ENCODE data around the gene RFX4.

Gene RFX4

DNA sequence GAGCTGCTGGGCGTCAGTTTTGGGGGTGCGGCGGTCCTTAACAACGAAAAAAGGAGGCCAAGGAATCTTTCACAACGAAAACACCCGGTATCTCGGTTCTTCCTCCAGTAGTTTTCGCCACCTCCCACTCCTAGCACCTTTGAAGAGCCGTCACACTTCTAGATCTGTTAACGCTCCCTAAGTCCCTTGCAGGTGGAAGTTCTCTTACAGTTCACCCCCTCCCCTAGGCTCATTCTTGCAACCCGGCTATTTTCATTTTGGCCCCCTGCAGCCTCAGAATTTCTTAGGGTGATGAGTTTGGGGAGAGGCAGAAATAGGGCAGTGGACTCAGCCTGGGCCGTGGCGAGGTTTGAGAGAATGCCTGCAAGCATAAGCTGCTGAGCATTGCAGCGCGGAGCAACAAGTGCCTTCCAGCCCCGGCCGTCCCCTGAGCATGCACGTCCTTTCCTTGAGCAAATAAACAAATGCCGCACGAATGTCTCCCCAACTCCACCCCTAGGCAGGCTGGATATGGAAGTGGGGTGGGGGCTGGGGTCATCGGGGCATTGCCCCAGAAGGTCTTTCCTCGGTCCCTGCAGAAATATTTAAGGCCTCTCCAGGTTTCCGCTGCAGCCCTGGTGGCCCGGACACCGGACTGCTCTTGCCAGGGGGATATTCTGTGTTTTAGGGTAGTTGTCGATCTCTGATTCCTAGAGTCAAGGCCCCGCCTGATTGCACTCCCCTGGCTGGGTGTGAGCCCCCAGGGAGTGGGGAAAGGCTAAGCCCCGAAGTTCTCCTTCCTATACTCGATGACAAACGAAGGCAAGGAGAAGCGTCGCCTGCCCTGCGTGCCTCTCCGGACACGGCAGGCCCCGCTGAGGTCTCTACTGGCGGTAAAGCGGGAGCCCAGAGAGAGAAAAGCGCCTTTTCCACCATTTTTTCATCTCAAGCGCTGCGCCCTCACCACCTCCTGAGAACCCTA, 1.6 kb downstream of the RFX4 start:
- Histone ChIP-seq H2BK120ac (ENCODE audit: insufficient read depth, low read length, poor library complexity) (no peak overlapping the region), H3K4me2 (ENCODE audit: low read length) (no peak overlapping the region), H4K8ac (ENCODE audit: low read depth, low read length) (no peak overlapping the region), H3K23ac (ENCODE audit: low read length) (no peak overlapping the region), H4K91ac (ENCODE audit: low read depth, low read length) (no peak overlapping the region), H2AK5ac (ENCODE audit: low read length) (no peak overlapping the region), H4K12ac (ENCODE audit: low read depth, low read length) (no peak overlapping the region), H2BK5ac (ENCODE audit: low read depth, low read length, poor library complexity) (no peak overlapping the region), H3K79me2 (ENCODE audit: control insufficient read depth, insufficient read depth, low read length, poor library complexity) (no peaks in the 10 kb centered on the region), H2BK12ac (ENCODE audit: low read length) (no peak overlapping the region), H3K18ac (ENCODE audit: low read length) (no peak overlapping the region), H3K79me1 (ENCODE audit: low read length) (no peaks in the 10 kb centered on the region), H3K9me3 (ENCODE audit: insufficient read depth, low read depth, low read length) (peaks cover 12% of the 10 kb centered on the region), H3K14ac (ENCODE audit: low read length) (no peak overlapping the region), H3K36me3 (ENCODE audit: control insufficient read depth in 1 of 2, insufficient read depth in 2 of 2, low read length in 2 of 2) (no peaks in the 10 kb centered on the region), H3K4me3 (ENCODE audit: low read depth, low read length) (no peak overlapping the region), H3K27me3 (ENCODE audit: insufficient read depth, low read length) (peaks cover 91% of the 10 kb centered on the region), H3K4me1 (ENCODE audit: control insufficient read depth in 1 of 2, insufficient read depth in 2 of 2, low read length in 2 of 2) (peaks cover 12 to 17% of the 10 kb centered on the region in 2 experiments), H3K4ac (ENCODE audit: low read depth, low read length) (no peak overlapping the region), H2AFZ (ENCODE audit: insufficient read depth, low read length, poor library complexity) (no peak overlapping the region), H3K27ac (ENCODE audit: low read depth, low read length) (no peak overlapping the region), H3K9ac (ENCODE audit: low read length) (no peak overlapping the region)
- DNase-seq, result no peak
- no CpG with 5 or more reads among the region's 41 CpGs for WGBS (ENCODE audit: extremely low coverage, insufficient coverage, insufficient read length)

DNA sequence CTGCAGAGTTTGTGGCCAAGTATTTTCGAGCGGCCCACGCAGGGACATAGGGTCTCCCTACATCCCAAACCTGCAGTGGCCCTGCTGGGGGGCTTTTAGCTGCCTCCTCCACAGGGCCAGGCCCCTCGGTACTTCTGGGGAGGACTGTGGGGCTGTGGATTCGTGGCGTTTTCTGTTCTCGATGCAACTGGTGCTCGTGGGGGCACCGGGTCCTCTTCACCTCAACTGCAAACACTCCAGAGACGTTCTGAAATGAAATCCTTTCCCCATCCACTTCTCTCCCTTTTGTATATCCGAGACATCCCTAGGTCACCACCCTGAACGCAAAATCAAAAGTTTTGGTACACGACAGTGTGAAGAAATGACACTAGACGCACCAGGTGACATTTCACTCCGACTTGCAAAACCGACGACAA, 2.3 kb downstream of the RFX4 start:
- H3K9me3 ChIP-seq (ENCODE audit: insufficient read depth, low read depth, low read length), result peaks cover 12% of the 10 kb centered on the region
- no peaks in the 10 kb centered on the region for H3K79me1 ChIP-seq (ENCODE audit: low read length)
- H4K8ac ChIP-seq (ENCODE audit: low read depth, low read length), result no peak overlapping the region
- no peak overlapping the region for H2BK12ac ChIP-seq (ENCODE audit: low read length)
- H3K4me3 ChIP-seq (ENCODE audit: low read depth, low read length), result no peak overlapping the region
- H2BK120ac ChIP-seq (ENCODE audit: insufficient read depth, low read length, poor library complexity), result no peak overlapping the region
- no peak overlapping the region for H2BK5ac ChIP-seq (ENCODE audit: low read depth, low read length, poor library complexity)
- H4K12ac ChIP-seq (ENCODE audit: low read depth, low read length), result no peak overlapping the region
- no peak overlapping the region for H3K4me2 ChIP-seq (ENCODE audit: low read length)
- H3K4me1 ChIP-seq (ENCODE audit: control insufficient read depth in 1 of 2, insufficient read depth in 2 of 2, low read length in 2 of 2), result peaks cover 12 to 17% of the 10 kb centered on the region in 2 experiments
- no peak overlapping the region for H3K4ac ChIP-seq (ENCODE audit: low read depth, low read length)
- no peak overlapping the region for H3K18ac ChIP-seq (ENCODE audit: low read length)
- H3K79me2 ChIP-seq (ENCODE audit: control insufficient read depth, insufficient read depth, low read length, poor library complexity), result no peaks in the 10 kb centered on the region
- H3K23ac ChIP-seq (ENCODE audit: low read length), result peak overlapping the region; percentile 34
- no peak overlapping the region for H4K91ac ChIP-seq (ENCODE audit: low read depth, low read length)
- no peak overlapping the region for H3K27ac ChIP-seq (ENCODE audit: low read depth, low read length)
- no peak overlapping the region for H3K14ac ChIP-seq (ENCODE audit: low read length)
- no peak overlapping the region for H3K9ac ChIP-seq (ENCODE audit: low read length)
- H3K27me3 ChIP-seq (ENCODE audit: insufficient read depth, low read length), result peaks cover 88% of the 10 kb centered on the region
- WGBS (ENCODE audit: extremely low coverage, insufficient coverage, insufficient read length), result no CpG with 5 or more reads among the region's 17 CpGs
- no peak for DNase-seq
- no peak overlapping the region for H2AK5ac ChIP-seq (ENCODE audit: low read length)
- no peak overlapping the region for H2AFZ ChIP-seq (ENCODE audit: insufficient read depth, low read length, poor library complexity)
- H3K36me3 ChIP-seq (ENCODE audit: control insufficient read depth in 1 of 2, insufficient read depth in 2 of 2, low read length in 2 of 2), result no peaks in the 10 kb centered on the region

DNA sequence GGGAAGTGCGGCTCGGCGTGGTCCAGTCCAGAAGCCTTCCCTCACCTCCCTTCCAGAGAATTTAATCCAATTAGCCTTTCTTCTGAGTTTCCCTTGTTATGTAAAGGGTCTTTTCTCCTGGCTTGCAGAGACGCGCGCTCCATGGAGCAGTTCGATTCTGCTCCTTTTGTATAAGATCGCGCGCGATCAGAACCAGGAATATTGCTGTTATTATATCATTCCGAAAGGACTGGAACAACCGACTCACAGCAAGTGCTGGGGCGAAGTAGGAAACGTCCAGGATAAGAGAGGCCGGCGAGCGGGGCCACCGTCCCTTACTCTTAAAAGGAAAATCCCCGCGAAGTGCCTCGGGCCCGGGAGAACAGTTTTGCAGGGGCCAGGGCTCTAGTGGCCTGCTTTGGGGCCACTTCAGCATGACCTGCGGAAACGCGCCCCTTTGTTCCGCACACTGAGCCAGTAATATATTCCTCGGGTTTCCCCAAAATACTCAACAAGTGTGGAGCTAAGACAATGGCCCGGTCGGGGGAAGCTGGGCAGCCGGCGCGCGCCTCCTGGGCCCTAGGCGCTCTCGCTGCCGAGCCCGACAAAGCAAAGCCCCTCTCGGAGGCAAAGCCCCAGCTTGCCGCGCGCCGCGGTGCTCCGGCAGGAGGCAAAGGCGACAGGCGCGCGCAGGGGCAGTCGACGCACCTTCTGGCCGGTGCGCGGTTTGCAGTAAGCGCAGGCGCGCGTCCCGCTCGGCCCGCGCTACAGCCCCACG, 2.9 kb downstream of the RFX4 start:
- Histone ChIP-seq H3K23ac (ENCODE audit: low read length) (peak overlapping the region; percentile 34), H3K4me3 (ENCODE audit: low read depth, low read length) (peak overlapping the region; percentile 53), H3K4ac (ENCODE audit: low read depth, low read length) (no peak overlapping the region), H4K91ac (ENCODE audit: low read depth, low read length) (no peak overlapping the region), H3K14ac (ENCODE audit: low read length) (no peak overlapping the region), H2BK12ac (ENCODE audit: low read length) (no peak overlapping the region), H3K79me2 (ENCODE audit: control insufficient read depth, insufficient read depth, low read length, poor library complexity) (no peaks in the 10 kb centered on the region), H2AFZ (ENCODE audit: insufficient read depth, low read length, poor library complexity) (peak overlapping the region; percentile 45), H4K8ac (ENCODE audit: low read depth, low read length) (no peak overlapping the region), H3K27me3 (ENCODE audit: insufficient read depth, low read length) (peaks cover 82% of the 10 kb centered on the region), H2AK5ac (ENCODE audit: low read length) (no peak overlapping the region), H4K12ac (ENCODE audit: low read depth, low read length) (no peak overlapping the region), H2BK120ac (ENCODE audit: insufficient read depth, low read length, poor library complexity) (no peak overlapping the region), H3K9me3 (ENCODE audit: insufficient read depth, low read depth, low read length) (peaks cover 7% of the 10 kb centered on the region), H3K79me1 (ENCODE audit: low read length) (no peaks in the 10 kb centered on the region), H2BK5ac (ENCODE audit: low read depth, low read length, poor library complexity) (no peak overlapping the region), H3K18ac (ENCODE audit: low read length) (no peak overlapping the region), H3K9ac (ENCODE audit: low read length) (no peak overlapping the region), H3K27ac (ENCODE audit: low read depth, low read length) (no peak overlapping the region), H3K4me2 (ENCODE audit: low read length) (peak overlapping the region; percentile 63), H3K4me1 (ENCODE audit: control insufficient read depth in 1 of 2, insufficient read depth in 2 of 2, low read length in 2 of 2) (peaks cover 12 to 17% of the 10 kb centered on the region in 2 experiments), H3K36me3 (ENCODE audit: control insufficient read depth in 1 of 2, insufficient read depth in 2 of 2, low read length in 2 of 2) (no peaks in the 10 kb centered on the region)
- WGBS (ENCODE audit: extremely low coverage, insufficient coverage, insufficient read length), result no CpG with 5 or more reads among the region's 63 CpGs
- no peak for DNase-seq

DNA sequence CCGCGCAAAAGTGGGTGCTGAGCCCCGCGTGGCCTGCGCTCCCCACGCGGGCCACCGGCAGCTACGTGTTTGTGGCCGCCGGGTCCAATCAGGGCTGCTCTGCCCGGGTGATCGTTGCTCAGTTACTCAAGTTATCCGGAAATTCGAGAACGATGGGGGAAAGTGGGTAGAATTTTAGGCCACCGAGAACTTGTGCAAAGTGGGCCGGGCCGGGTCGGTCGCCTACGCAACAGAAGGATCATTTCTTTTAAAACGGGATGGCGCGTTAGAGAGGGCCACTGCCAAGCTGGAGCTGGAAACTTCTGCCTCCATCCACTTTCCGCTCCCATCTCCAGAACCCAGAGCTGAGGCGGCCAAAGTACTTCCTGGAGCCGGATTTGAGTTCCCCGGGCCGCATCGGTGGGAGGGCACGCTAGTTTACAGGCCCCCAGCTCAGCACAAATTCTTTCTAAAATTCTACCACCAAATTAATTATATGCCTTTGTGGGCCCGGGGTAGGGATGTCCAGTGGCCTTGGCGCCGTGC, 3.5 kb downstream of the RFX4 start:
- H3K27me3 ChIP-seq (ENCODE audit: insufficient read depth, low read length), result peaks cover 76% of the 10 kb centered on the region
- H3K79me2 ChIP-seq (ENCODE audit: control insufficient read depth, insufficient read depth, low read length, poor library complexity), result no peaks in the 10 kb centered on the region
- no peak overlapping the region for H3K9ac ChIP-seq (ENCODE audit: low read length)
- WGBS (ENCODE audit: extremely low coverage, insufficient coverage, insufficient read length), result no CpG with 5 or more reads among the region's 35 CpGs
- peaks cover 7% of the 10 kb centered on the region for H3K9me3 ChIP-seq (ENCODE audit: insufficient read depth, low read depth, low read length)
- H4K8ac ChIP-seq (ENCODE audit: low read depth, low read length), result no peak overlapping the region
- no peak for DNase-seq
- H3K27ac ChIP-seq (ENCODE audit: low read depth, low read length), result no peak overlapping the region
- H3K4me2 ChIP-seq (ENCODE audit: low read length), result peak overlapping the region; percentile 63
- no peak overlapping the region for H2BK12ac ChIP-seq (ENCODE audit: low read length)
- no peak overlapping the region for H4K91ac ChIP-seq (ENCODE audit: low read depth, low read length)
- no peak overlapping the region for H3K14ac ChIP-seq (ENCODE audit: low read length)
- H3K18ac ChIP-seq (ENCODE audit: low read length), result no peak overlapping the region
- H2BK5ac ChIP-seq (ENCODE audit: low read depth, low read length, poor library complexity), result no peak overlapping the region
- peak overlapping the region; percentile 53 for H3K4me3 ChIP-seq (ENCODE audit: low read depth, low read length)
- no peak overlapping the region for H3K4ac ChIP-seq (ENCODE audit: low read depth, low read length)
- no peak overlapping the region for H3K23ac ChIP-seq (ENCODE audit: low read length)
- no peaks in the 10 kb centered on the region for H3K79me1 ChIP-seq (ENCODE audit: low read length)
- peak overlapping the region; percentile 45 for H2AFZ ChIP-seq (ENCODE audit: insufficient read depth, low read length, poor library complexity)
- no peak overlapping the region for H4K12ac ChIP-seq (ENCODE audit: low read depth, low read length)
- H3K4me1 ChIP-seq (ENCODE audit: control insufficient read depth in 1 of 2, insufficient read depth in 2 of 2, low read length in 2 of 2), result peaks cover 12 to 17% of the 10 kb centered on the region in 2 experiments
- no peaks in the 10 kb centered on the region for H3K36me3 ChIP-seq (ENCODE audit: control insufficient read depth in 1 of 2, insufficient read depth in 2 of 2, low read length in 2 of 2)
- H2BK120ac ChIP-seq (ENCODE audit: insufficient read depth, low read length, poor library complexity), result no peak overlapping the region
- no peak overlapping the region for H2AK5ac ChIP-seq (ENCODE audit: low read length)

Data from trophoblast cell (in vitro differentiated cells and primary cell).